K562 (cell line): Measurements from ENCODE around the gene PHLDB3. TPM values are rescaled to one million over a fixed set of nuclear protein-coding genes. Genes with fewer than 3 reads are reported as not detected.

ENCODE experiments used
- ETV5 ChIP-seq: sonication (generic); formaldehyde crosslinking; IDR thresholded peaks from 2 replicates; pipeline ENCODE4 v1.4.0; 2020; ENCODE audit warnings: low read depth, mild to moderate bottlenecking, missing genetic modification reagents
- FOXP1 ChIP-seq: sonication (generic); formaldehyde crosslinking; IDR thresholded peaks from 2 replicates; pipeline ENCODE4 v1.8.0; 2022; ENCODE audit warnings: mild to moderate bottlenecking, missing genetic modification reagents
- GATA2 ChIP-seq: sonication (generic); formaldehyde crosslinking; IDR thresholded peaks from 2 replicates; pipeline ENCODE4 v1.4.0; 2020; ENCODE audit warnings: mild to moderate bottlenecking, missing genetic modification reagents
- HOXB6 ChIP-seq: fragments of 250-450 bp; sonication (Bioruptor Pico); IDR thresholded peaks from 2 replicates; pipeline ENCODE4 v1.5.1; 2022; ENCODE audit warnings: mild to moderate bottlenecking, borderline replicate concordance
- NR4A1 ChIP-seq, 2 experiments: fragments of 250-450 bp in 1 of 2; fragments of 450-650 bp in 1 of 2; sonication (Bioruptor Pico) in 1 of 2; IDR thresholded peaks; 2 replicates each; pipeline versions ENCODE4 v1.4.0 to v1.6.1; 2016 to 2020; ENCODE audit warnings: mild to moderate bottlenecking in 2 of 2, missing compliant biosample characterization in 1 of 2, missing genetic modification characterization in 1 of 2, moderate library complexity in 1 of 2
- PHB2 ChIP-seq: fragments of 450-650 bp; IDR thresholded peaks from 2 replicates; pipeline ENCODE4 v1.6.1; 2017; ENCODE audit warnings: low read depth
- PHF8 ChIP-seq: fragments of 200-600 bp; sonication (generic); IDR thresholded peaks from 2 replicates; pipeline ENCODE4 v1.6.1; 2012; ENCODE audit warnings: mixed run types, mild to moderate bottlenecking, inconsistent platforms, low read length, moderate library complexity, borderline replicate concordance
- PPARD ChIP-seq: fragments of 250-450 bp; sonication (Bioruptor Pico); IDR thresholded peaks from 2 replicates; pipeline ENCODE4 v1.8.0; 2022; ENCODE audit warnings: inconsistent platforms, mild to moderate bottlenecking, moderate library complexity
- PTTG1 ChIP-seq: fragments of 450-650 bp; IDR thresholded peaks from 2 replicates; pipeline ENCODE4 v1.6.1; 2016; ENCODE audit warnings: low read depth, mild to moderate bottlenecking, missing genetic modification characterization, missing compliant biosample characterization
- SMARCB1 ChIP-seq: IDR thresholded peaks from 2 replicates; pipeline ENCODE4 v1.6.1; 2011; ENCODE audit warnings: improper control_type of control experiment, low read depth; ENCODE audit not compliant: insufficient read length
- TCF7L2 ChIP-seq: fragments of 150-350 bp; IDR thresholded peaks from 2 replicates; pipeline ENCODE4 v1.6.1; 2016; ENCODE audit warnings: low read depth, mild to moderate bottlenecking, low read length, moderate library complexity
- U2AF2 ChIP-seq: fragments of 200-400 bp; formaldehyde crosslinking; optimal IDR thresholded peaks from 2 replicates; pipeline ENCODE3; 2017; ENCODE audit warnings: low read depth, mild to moderate bottlenecking, low read length
- ZNF140 ChIP-seq: fragments of 250-450 bp; sonication (Bioruptor Pico); IDR thresholded peaks from 2 replicates; pipeline ENCODE4 v1.8.0; 2021; ENCODE audit warnings: moderate library complexity, mild to moderate bottlenecking, inconsistent platforms
- polyA plus RNA-seq, 8 experiments: library from polyadenylated mRNA; depleted of rRNA in 4 of 8; stranded (reverse) in 5 of 8; unstranded in 3 of 8; fragments of >200 nt; fragmentation: Nextera tagmentation in 2 of 8; fragmentation: Illumina TruSeq in 1 of 8; extraction: Ambion mirVana in 2 of 8; extraction: Trizol in 1 of 8; gene quantifications; 2 replicates each; pipeline versions ENCODE4 v1.2.1 to v1.2.3, GENCODE V29; 2011 to 2014; ENCODE audit warnings: inconsistent platforms in 1 of 8, missing spikeins in 1 of 8
- total RNA-seq, 7 experiments: library from RNA; depleted of rRNA in 6 of 7; stranded (reverse); fragments of >200 nt in 6 of 7; fragmentation: Illumina TruSeq in 2 of 7; extraction: Trizol in 2 of 7; gene quantifications; 2 replicates each; pipeline versions ENCODE4 v1.2.1 to v1.2.3, GENCODE V29; 2011 to 2021; ENCODE audit warnings: low replicate concordance in 1 of 7
- TF ChIP-seq, protein P1 (sequence below): fragments of 250-450 bp; sonication (Bioruptor Pico); IDR thresholded peaks from 2 replicates; pipeline ENCODE4 v1.5.0; 2021
- TF ChIP-seq, protein P2 (sequence below), 2 experiments: fragments of 450-650 bp; IDR thresholded peaks; 2 replicates each; pipeline ENCODE4 v1.6.1; 2016; ENCODE audit warnings: mild to moderate bottlenecking in 2 of 2, borderline replicate concordance in 1 of 2, low read depth in 1 of 2, moderate library complexity in 1 of 2
- TF ChIP-seq, protein P3 (sequence below): fragments of 250-450 bp; sonication (Bioruptor Pico); IDR thresholded peaks from 2 replicates; pipeline ENCODE4 v1.6.1; 2021; ENCODE audit warnings: mild to moderate bottlenecking

Gene PHLDB3
- total and polyA plus RNA-seq, 9 of the 15 experiments (the other 6 are each of a cell fraction or from before 2014, with no cell fraction given), result 0.04 to 23.5 (median 3.9) TPM

DNA sequence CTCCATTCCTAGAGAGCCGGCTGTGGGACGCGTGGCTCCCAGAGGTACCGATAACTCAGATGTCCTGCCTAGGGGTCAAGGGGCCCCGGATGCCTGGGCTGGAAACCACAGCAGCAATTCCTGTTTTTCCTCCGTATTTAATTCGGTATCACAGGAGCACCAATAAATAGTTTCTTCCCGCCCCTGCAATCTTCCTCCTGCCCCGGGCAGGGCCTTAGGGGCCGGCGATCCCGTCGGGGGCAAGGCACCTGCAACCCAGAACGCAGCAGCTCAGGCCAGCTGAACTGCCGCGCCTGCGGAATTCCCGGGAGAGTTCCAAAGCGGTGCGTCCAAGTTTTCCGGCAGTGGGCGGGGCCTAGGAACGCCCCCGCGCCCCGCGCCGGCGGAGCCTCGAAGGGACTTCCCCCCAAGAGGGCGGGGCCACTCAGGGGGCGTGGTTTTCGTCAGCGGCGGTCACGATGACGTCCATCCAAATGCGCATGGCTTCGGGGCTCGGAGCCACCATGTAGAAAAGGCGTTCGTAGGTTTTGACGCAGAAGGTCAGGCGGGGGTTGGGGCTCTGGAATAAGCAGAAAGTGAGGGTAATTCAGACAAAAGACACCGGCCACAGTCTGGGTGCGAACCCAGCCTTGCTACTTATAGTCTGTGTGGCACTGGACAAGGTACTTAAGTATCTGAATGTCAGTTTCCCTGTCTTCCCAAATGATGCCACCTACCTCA lies 29.4 kb downstream of the PHLDB3 start (continued):
- TF ChIP-seq, protein P1, sequence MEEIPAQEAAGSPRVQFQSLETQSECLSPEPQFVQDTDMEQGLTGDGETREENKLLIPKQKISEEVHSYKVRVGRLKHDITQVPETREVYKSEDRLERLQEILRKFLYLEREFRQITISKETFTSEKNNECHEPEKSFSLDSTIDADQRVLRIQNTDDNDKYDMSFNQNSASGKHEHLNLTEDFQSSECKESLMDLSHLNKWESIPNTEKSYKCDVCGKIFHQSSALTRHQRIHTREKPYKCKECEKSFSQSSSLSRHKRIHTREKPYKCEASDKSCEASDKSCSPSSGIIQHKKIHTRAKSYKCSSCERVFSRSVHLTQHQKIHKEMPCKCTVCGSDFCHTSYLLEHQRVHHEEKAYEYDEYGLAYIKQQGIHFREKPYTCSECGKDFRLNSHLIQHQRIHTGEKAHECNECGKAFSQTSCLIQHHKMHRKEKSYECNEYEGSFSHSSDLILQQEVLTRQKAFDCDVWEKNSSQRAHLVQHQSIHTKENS, result no peak
- TF ChIP-seq ETV5 (CRISPR knock-in tag) (no peak), GATA2 (CRISPR knock-in tag) (no peak), PHB2 (no peak), PPARD (CRISPR knock-in tag) (no peak), HOXB6 (no peak), PHF8 (peak; percentile 79; the same call in 1 of the 2 replicates), TCF7L2 (no peak), PTTG1 (tag) (no peak), NR4A1 (CRISPR knock-in tag; IDR thresholded peaks at IDR 0.05) (no peak), NR4A1 (tag; IDR thresholded peaks at IDR 0.05) (no peak), U2AF2 (no peak), FOXP1 (CRISPR knock-in tag) (peak; percentile 23; the same call in 1 of the 2 replicates), SMARCB1 (no peak), ZNF140 (no peak)
- TF ChIP-seq, protein P2, sequence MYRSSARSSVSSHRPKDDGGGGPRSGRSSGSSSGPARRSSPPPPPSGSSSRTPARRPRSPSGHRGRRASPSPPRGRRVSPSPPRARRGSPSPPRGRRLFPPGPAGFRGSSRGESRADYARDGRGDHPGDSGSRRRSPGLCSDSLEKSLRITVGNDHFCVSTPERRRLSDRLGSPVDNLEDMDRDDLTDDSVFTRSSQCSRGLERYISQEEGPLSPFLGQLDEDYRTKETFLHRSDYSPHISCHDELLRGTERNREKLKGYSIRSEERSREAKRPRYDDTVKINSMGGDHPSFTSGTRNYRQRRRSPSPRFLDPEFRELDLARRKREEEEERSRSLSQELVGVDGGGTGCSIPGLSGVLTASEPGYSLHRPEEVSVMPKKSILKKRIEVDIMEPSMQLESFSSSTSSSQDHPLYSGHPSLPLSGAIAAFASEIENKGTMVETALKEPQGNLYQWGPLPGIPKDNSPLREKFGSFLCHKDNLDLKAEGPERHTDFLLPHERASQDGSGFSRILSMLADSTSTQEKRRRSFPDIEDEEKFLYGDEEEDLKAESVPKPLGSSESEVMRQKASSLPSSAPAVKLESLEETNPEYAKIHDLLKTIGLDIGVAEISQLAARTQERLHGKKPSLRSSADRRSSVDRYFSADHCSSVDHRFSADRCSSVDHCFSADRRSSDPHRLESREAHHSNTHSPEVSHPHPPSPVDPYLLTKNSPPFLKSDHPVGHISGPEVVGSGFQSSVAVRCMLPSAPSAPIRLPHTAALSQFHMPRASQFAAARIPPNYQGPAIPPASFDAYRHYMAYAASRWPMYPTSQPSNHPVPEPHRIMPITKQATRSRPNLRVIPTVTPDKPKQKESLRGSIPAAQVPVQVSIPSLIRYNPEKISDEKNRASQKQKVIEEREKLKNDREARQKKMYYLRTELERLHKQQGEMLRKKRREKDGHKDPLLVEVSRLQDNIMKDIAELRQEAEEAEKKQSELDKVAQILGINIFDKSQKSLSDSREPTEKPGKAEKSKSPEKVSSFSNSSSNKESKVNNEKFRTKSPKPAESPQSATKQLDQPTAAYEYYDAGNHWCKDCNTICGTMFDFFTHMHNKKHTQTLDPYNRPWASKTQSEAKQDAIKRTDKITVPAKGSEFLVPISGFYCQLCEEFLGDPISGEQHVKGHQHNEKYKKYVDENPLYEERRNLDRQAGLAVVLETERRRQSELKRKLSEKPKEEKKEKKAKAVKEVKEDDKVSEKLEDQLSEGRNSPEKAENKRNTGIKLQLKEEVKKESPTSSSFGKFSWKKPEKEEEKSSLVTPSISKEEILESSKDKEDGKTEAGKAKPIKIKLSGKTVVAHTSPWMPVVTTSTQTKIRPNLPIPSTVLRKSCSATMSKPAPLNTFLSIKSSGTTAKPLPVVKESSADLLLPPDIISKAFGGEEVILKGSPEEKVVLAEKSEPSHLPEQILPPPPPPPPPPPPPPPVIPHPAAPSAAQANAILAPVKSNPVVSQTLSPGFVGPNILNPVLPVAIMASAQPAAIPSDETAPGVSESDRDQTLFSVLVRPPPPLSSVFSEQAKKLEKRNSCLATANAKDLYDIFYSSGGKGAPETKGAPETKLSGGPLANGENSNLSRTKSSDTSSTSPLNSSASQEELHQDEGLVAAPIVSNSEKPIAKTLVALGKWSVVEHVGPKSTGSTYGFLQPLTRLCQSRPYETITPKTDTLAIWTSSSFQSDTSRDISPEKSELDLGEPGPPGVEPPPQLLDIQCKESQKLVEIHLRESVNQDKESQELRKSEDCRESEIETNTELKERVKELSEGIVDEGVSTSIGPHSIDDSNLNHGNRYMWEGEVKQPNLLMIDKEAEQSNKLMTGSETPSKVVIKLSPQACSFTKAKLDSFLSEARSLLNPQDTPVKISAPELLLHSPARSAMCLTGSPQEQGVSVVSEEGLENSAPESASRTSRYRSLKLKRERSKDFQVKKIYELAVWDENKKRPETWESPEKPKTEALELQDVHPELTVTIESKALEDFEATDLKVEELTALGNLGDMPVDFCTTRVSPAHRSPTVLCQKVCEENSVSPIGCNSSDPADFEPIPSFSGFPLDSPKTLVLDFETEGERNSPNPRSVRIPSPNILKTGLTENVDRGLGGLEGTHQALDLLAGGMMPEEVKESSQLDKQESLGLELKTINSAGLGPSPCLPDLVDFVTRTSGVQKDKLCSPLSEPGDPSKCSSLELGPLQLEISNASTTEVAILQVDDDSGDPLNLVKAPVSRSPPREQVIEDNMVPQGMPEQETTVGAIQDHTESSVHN (IDR thresholded peaks at IDR 0.05; ENCODE audit: borderline replicate concordance in 1 of 2, low read depth in 1 of 2), result no peak
- TF ChIP-seq, protein P3, sequence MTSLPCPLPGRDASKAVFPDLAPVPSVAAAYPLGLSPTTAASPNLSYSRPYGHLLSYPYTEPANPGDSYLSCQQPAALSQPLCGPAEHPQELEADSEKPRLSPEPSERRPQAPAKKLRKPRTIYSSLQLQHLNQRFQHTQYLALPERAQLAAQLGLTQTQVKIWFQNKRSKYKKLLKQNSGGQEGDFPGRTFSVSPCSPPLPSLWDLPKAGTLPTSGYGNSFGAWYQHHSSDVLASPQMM (CRISPR knock-in tag), result no peak
